Coronary artery (tissue), 2 donors: ENCODE data around the gene IL37.

ENCODE experiments used
- DNase-seq: peaks from one replicate; pipeline ENCODE4 v3.0.0-alpha.2; 2017; ENCODE audit warnings: low spot score
- H3K27ac ChIP-seq, 2 donors: fragments of 200-600 bp; sonication (generic); one replicate each; pipeline ENCODE4 v1.5.1; 2016 to 2019
- H3K4me3 ChIP-seq: fragments of 200-600 bp; sonication (generic); 2 replicates; pipeline ENCODE4 v1.5.1; 2016; ENCODE audit warnings: mild to moderate bottlenecking, moderate library complexity
- TF ChIP-seq, protein P1 (sequence below): fragments of 200-600 bp; sonication (generic); IDR thresholded peaks from one replicate; pipeline ENCODE4 v1.5.1; 2019; ENCODE audit warnings: antibody characterized with exemption

IL37 gene

DNA sequence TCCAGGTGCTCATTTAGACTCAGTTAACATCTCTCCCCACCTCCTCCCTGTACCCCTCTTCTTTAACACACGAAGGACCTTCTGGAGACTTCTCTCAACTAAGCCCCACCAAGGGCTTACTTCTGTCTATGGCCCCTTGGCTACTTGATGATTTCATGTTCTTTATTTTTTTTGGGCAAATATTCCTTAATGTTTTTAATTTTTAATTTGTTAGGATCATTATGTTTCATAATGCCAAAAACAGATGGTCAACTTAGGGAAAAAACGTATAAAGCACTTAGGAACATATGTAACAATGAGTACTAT, 25.9 kb downstream of the IL37 start:
- no peak for DNase-seq
- no peak overlapping the region for H3K27ac ChIP-seq
- TF ChIP-seq, protein P1, sequence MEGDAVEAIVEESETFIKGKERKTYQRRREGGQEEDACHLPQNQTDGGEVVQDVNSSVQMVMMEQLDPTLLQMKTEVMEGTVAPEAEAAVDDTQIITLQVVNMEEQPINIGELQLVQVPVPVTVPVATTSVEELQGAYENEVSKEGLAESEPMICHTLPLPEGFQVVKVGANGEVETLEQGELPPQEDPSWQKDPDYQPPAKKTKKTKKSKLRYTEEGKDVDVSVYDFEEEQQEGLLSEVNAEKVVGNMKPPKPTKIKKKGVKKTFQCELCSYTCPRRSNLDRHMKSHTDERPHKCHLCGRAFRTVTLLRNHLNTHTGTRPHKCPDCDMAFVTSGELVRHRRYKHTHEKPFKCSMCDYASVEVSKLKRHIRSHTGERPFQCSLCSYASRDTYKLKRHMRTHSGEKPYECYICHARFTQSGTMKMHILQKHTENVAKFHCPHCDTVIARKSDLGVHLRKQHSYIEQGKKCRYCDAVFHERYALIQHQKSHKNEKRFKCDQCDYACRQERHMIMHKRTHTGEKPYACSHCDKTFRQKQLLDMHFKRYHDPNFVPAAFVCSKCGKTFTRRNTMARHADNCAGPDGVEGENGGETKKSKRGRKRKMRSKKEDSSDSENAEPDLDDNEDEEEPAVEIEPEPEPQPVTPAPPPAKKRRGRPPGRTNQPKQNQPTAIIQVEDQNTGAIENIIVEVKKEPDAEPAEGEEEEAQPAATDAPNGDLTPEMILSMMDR: no peak
- H3K4me3 ChIP-seq: no peak overlapping the region

- no peak for DNase-seq
- TF ChIP-seq, protein P1: no peak
- H3K4me3 ChIP-seq: no peak overlapping the region
- H3K27ac ChIP-seq: no peak overlapping the region
These were observed 27.9 kb downstream of the IL37 start for GRCh38 chr2:112938904-112939303.

DNA sequence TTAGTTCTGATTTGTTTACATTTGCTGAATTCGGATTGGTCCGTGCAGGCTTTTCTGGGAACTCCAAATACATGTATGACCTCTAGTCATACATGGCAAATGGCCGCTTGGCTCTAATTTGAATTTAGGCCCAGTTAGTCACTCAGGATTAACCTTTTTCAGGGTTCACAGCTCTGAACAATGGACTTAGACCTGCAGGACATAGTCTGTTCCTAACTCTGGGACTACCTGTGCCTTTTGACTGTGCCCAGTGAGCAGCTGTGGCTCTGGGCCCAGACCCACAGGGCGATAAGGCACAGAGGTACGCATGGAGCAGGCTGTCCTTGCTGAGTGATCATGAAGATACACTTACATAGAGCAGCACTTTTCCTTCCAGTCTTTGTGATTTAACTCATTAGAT, 28.5 kb downstream of the IL37 start:
- Histone ChIP-seq H3K4me3 (no peak overlapping the region), H3K27ac (no peak overlapping the region)
- no peak for DNase-seq
- TF ChIP-seq, protein P1: no peak

DNA sequence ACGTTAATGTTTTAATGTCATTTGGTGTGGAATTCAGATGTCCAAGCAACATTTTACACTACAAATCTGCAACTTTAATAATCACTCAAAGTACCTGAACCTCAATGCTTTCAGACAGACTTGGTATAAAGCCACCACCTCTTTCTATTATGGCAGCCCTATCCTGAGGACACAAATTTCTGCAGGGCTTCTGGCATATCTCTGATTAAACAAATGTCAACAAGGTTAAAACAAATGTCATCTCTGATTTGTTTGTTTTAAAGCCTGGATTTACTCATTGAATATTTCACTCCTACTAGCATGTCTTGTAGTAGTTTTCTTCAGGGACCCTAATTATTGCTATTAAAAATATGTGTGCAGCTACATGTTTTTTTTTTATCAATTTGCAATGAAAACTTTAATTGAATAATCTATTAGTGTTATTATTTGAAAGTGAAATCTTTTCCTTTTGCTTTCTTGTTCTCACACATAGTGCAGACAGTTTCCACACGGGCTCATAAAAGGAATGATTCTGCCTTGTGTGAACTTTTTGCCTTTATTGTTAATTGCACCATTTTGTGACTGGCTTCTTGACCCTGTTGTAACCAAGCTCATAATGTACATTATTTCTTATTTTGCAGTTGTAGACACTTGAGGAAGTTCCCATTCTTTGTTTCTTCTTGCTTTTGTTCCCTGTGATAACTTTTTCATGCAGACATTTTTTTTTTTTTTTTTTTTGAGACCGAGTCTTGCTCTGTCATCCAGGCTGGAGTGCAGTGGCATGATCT, 30.1 kb downstream of the IL37 start:
- Histone ChIP-seq H3K27ac (no peak overlapping the region), H3K4me3 (no peak overlapping the region)
- TF ChIP-seq, protein P1: no peak
- no peak for DNase-seq

- TF ChIP-seq, protein P1: no peak
- Histone ChIP-seq H3K4me3 (no peak overlapping the region), H3K27ac (no peak overlapping the region)
- DNase-seq: no peak
These were observed 31.0 kb downstream of the IL37 start for GRCh38 chr2:112941753-112942653.

DNA sequence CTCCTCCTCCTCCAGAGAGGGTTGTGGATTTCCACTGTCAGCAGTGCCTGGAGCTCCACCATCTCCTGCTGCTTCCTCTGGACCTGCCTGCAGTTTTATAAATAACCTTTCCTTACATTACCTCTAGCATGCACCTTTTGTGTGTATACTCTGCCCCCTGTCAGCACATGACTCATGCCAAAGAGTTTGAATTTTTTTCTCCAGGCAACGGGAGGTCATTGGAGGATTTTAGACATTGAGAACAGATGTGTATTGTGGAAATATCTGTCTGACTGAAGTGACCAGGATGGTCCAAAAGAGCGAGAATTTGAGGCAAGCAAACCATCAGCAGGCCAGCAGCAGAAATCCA, 31.7 kb downstream of the IL37 start:
- Histone ChIP-seq H3K4me3 (no peak overlapping the region), H3K27ac (no peak overlapping the region)
- DNase-seq: no peak
- TF ChIP-seq, protein P1: no peak

- H3K27ac ChIP-seq: no peak overlapping the region
- TF ChIP-seq, protein P1: no peak
- DNase-seq: no peak
- H3K4me3 ChIP-seq: no peak overlapping the region
These were observed 34.0 kb downstream of the IL37 start for GRCh38 chr2:112944971-112945370.
